ENCODE results near the gene ZNF750.

GRCh38 chr17:82789806-82790205 is 50.0 kb downstream of the ZNF750 start:
- TF ChIP-seq ATF3 (IDR thresholded peaks at IDR 0.05) (no peak), CTCF (IDR thresholded peaks at IDR 0.05; ENCODE audit: low read depth, low read length, missing input control) (no peak), YY1 (IDR thresholded peaks at IDR 0.05) (no peak), RAD21 (IDR thresholded peaks at IDR 0.05) (no peak), JUND (IDR thresholded peaks at IDR 0.05) (no peak), ZBTB33 (IDR thresholded peaks at IDR 0.05) (no peak), SP1 (IDR thresholded peaks at IDR 0.05) (no peak), FOXA1 (IDR thresholded peaks at IDR 0.05) (no peak), GABPA (IDR thresholded peaks at IDR 0.05 in 1 of 2, conservative IDR thresholded peaks at IDR 0.05 in 1 of 2) (no peak), HNF4A (conservative IDR thresholded peaks at IDR 0.05) (no peak), MAX (IDR thresholded peaks at IDR 0.05) (no peak)
